CD1c-positive myeloid dendritic cell (primary cell): ENCODE data around the gene ZNF660.
"Not testable (repeated sequence)": the region's sequence is repeated elsewhere in the genome, so short reads cannot be mapped to it uniquely, and the experiment has no call there.

ENCODE experiments used
- DNase-seq: peaks from one replicate; pipeline ENCODE4 v3.0.0-alpha.2; 2016; ENCODE audit errors: extremely low spot score

ZNF660 gene

DNA sequence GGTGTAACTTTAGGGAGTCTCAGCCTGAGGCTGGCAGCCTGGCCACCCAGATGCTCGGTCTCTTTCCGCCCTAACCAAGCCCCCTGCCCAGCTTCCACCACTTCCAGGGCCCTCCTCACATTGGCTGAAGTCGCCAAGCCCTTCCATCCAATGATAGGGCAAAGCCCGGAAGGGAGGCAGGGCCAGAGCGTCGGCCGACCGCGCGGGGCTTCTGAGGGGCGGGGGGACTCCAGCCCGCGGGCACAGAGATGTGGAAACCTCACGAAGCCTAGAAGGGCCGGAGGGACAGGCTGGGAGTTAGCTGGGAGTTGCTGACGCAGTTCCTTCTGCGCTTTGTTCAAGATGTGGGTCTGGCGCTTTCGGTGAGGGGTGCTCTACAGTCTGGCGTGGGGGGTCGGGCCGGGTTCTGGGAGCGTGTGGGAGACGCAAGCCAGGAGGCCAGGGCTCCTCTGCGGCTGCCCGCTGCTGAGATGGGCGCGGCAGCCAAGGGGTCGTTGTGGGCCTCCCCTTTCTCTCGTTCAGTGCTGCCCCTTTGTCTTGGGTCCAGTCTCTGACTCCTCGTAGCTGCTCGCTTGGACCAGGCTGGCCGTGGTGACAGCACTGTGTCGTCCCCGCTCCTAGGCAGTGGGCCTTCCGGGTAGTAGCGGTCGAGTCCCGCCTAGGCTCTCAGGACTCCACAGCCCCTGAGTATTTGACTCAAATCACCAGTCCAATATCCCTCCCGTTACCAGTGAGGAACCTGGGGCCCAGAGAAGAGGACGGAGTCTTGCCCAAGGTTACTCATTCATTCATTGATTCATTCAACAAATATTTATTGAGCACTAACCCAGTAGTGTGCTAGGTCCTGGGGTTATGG is at the start of gene ZNF660:
Gene ZNF660 (plus strand): TSS at position 319 of the 856 bp plus-strand sequence. CDS start 9,230 bp downstream, outside the sequence.
- peak; percentile 2 for DNase-seq

DNA sequence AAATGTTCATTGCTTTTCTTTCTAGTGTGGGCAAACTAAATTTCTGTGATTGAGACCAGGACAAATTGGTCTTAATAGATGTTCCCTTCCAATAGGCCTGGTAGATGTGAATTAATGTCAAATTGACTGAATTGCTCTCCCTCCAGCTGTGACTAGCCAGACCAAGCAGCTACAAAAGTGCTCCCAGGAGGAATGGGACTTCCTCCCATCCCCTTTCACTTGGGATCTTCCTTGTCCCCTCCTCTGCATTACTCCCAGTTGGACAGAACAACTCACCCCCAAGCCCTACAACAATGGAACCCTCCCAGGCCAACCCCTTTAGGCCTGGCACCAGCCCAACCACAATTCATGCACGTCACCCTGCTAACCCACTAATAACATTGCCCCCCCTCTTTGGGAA is 49.4 kb upstream of the ZNF660 start:
- no peak for DNase-seq

DNA sequence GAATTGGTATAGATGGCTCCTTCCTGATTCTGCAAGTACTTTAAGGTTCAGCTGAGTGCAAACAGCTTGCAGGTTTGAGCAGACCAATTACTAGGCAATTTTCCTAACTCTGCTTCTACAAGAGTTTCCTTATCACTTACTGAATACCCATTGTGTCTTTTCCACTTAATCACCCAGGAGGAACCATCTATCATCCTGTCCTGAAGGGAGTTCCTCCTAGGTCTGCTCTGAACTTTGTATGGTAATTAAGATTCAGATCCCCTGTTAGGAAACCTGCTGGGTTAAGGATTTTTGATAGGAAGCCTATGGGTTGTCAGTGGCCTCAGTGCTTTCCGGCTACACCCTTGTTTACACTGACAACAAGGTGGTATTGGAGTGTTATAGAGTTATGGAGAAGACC is 40.0 kb upstream of the ZNF660 start:
- not testable (repeated sequence) for DNase-seq

DNA sequence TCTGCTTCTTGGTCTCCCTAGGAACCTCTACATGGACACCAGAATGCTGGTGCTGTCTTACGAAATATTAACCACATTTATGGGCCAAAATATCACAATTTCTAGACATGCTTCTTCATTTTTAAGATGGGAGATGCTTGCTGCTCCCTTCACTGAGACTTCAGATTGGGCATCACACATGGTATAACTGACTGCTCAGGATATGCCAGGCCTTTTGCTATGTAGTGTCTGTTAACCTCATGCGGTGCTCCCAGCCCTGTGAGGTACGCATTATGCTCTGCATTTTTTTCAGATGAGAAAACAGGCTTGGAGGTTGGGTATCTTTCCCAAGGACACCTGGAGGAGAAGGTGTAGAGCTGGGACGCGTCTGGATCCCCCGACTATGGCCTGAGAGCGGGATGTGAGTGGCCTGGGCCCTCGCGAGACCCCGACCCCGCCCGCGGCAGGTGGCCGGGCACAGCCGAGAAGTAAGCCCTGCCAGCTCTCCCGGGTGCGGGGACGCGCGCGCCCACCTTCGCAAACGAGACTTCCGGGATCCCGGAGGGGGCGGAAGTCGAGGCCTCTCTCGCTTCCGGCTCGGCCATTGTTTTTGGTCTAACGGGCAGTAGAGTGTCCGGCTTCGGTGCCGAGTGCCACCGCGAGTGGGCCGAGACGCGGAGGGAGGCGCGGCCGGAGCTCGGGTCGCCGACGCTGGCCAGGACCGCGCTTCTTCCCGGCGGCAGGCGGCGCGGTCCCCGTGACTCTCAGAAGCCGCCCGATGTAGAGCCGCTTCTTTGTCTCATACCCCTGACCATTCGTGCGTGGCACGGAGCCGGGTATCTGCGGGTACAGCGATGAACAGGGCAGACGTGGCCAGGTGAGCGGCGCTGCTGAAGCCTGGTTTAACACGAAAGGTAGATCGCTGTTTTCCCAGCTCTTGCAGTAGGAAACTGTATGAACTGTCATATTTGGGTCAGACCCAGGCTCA is 29.9 kb upstream of the ZNF660 start, which contains the start of gene ZKSCAN7:
Gene ZKSCAN7 (plus strand): TSS at position 568 of the 967 bp plus-strand sequence. CDS start 1,855 bp downstream, outside the sequence.
- DNase-seq = peak; percentile 52

DNA sequence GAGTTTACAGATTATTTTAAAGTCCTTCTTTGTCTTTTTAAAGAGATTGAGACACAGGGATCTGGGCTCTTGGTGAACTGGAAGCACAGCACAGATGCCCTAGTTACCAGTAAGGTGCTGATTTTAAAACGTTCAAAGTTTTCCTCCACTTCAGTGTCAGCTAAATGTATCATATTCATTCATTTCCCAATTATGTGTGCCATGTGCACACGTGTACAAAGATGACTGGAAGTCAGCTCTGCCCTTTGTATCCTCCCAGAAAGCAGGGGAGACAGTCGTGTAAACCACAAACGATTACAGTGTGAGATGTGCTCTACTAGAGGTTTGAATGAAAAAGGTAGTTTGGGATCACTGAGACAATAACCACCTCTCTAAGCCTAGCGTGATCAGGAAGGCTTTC is 29.0 kb upstream of the ZNF660 start:
- no peak for DNase-seq

DNA sequence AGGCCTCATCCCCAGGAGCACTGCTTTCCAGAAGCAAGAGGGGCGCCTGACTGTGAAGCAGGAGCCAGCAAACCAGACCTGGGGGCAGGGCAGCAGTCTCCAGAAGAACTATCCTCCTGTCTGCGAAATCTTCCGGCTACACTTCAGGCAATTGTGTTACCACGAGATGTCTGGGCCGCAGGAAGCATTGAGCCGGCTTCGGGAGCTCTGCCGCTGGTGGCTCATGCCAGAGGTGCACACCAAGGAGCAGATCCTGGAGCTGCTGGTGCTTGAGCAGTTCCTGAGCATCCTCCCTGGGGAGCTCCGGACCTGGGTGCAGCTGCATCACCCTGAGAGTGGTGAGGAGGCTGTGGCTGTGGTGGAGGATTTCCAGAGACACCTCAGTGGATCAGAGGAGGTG is 27.7 kb upstream of the ZNF660 start:
- DNase-seq = no peak

DNA sequence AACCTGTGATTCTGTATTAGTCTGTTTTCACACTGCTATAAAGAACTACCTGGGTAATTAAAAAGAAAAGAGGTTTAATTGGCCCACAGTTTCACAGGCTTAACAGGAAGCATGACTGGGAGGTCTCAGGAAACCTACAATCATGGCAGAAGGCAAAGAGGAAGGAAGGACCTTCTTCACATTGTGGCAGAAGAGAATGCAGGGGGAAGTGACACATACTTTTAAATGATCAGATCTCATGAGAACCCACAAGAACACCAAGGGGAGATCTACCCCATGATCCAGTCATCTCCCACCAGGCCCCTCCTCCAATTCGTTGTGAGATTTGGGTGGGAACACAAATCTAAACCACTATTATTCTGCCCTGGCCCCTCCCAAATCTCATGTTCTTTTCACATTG is 23.7 kb upstream of the ZNF660 start:
- no peak for DNase-seq

DNA sequence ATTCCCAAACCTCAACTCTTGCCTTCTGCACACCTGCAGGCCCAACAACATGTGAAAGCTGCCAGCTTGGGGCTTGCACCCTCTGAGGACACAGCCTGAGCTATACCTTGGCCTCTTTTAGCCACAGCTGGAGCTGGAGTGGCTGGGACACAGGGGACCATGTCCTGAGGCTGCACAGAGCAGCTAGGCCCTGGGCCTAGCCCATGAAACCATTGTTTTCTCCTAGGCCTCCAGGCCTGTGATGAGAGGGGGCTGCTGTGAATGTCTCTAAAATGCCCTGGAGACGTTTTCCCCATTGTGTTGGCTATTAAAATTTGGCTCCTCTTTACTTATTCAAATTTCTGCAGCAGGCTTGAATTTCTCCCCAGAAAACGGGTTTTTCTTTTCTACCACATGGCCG is 22.6 kb upstream of the ZNF660 start:
- no peak for DNase-seq

DNA sequence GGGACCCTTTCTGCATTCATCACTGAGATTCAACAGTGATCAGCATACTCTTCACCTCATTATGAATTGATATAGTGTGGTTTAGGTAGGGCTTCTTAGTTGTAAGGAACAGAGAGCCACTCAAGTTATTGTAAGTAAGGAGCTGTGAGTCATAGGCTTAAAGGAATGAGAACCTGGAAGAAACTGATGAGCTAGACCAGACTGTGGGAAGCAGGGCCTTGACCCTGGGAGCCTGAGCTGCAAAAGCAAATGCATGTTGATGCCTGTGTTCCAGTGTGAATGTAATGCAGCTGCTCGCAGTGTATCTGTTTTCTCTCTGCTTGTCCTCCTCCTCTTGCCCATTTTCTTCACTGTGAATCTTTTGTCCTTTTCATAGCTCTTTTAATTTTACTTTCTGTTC is 16.2 kb upstream of the ZNF660 start:
- no peak for DNase-seq

DNA sequence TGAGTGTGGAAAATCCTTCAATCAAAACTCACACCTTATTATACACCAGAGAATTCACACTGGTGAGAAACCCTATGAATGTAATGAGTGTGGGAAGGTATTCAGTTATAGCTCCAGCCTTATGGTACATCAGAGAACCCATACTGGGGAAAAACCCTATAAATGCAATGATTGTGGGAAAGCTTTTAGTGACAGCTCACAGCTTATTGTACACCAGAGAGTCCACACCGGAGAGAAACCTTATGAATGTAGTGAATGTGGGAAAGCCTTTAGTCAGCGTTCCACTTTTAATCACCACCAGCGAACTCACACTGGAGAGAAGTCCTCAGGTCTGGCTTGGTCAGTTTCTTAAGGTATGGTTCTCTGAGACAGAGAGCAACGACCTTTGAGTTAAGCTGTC is 13.7 kb upstream of the ZNF660 start:
- no peak for DNase-seq

DNA sequence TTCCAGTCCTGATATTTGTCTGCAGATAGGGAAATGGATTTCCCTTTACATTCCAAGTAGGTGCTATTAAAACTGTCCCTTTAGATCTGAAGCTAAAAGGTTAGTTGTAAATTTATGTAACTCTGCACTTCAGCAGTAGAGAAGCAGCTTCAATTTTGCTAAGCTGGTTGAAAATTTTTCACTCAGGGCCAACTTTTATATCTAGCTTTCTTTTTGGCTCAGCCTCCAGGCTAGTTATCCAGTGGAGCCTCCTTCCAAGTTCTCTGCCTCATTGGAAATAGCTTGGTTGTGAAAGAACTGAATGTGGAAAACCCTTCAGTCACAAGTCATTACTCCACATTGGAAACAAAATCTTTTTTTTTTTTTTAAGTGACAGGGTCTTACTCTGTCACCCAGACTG is 8.2 kb upstream of the ZNF660 start:
- DNase-seq = no peak

DNA sequence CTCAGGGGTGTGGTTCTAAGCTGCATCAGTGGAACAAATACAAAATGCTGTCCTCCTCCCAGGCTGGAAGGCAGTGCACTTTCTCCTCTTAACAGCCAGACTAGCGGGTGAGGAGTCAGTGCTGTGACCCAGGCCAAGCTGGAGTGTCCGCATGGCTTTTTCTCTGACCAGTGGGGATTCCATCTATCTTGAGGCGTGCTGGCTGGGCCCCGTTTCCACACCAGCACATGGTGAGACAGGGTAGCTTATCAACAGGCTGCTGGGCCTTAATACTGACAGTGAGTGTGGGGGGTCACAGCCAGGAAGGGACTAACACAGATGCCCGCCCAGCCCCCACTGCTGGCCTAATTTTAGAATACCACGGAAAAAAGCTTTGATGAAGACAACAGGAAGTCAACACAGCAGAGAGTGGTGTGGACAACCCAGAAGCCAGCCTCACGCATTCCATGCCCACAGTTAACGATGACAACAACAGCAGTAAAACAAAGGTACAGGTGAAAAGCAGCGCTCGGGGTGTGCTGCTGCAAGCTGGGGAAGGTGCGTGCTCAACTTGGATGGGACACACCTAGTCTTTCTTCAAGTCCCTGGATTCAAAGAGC is 7.3 kb upstream of the ZNF660 start:
- not testable (repeated sequence) for DNase-seq

DNA sequence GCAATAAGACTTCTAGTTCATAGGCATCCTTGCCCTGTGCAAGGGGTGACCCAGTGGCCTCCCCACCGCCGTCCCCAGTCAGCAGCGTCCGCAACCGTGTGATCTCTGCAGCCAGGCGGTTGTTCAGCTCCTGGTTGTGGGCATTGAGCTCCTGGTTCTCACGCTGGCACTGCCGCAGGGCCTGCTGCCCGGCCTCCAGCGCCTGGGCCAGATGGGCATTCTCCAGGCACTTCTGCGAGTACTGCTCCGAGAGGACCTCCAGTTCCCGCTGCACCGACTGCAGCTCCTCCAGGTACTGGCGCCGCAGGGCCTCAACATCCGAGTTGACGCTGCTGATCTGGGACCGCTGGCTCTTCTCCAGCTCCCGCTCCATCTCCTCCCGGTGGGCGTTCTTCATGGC is 6.4 kb upstream of the ZNF660 start:
- DNase-seq = not testable (repeated sequence)

DNA sequence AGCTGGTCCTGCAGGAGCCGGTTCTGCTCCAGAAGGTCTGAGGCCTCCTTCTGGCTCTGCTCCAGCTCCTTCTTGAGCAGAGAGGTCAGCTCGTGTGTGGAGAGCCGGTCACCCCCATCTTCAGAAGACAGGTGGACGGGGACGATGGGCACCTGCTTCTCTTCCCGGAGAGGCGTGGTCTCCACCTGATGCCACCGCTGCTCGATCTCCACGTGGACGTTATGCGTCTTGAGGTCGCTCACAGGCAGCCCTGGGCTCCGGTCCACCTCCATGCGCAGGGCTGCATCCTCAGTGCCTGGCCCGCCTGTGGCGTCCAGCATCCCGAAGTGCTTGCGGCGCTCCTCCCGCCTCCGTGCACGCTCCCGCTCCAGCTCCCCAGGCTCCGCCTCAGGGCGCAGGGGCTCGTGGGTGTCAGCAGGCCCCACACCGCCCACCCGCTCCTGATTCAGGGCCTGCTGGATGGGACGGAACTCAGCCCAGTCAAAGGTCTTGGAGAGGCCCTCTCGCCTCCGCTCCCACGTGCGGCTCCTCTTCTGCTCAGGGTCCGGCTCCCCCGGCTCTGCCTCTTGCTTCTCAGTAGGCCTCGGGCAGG is 5.7 kb upstream of the ZNF660 start:
- not testable (repeated sequence) for DNase-seq

DNA sequence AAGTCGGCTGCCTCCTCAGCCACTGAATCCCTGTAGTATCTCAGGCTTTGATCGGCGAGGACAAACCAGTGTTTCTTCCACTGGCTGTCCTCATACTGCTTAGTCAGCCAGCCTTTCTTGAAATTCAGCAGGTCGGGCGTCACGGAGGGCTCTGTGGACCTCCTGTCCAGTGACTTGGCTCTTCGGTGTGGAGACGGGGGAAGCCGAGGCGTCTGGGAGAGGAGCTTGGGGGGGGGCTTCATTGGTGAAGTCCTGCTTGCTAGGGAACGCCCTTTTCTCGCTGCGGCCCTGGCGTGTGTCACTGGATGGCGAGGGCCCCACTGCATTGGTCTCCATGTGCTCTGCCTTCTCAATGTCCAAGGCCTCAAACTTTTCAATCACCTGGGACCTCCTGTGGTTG is 5.0 kb upstream of the ZNF660 start:
- not testable (repeated sequence) for DNase-seq

DNA sequence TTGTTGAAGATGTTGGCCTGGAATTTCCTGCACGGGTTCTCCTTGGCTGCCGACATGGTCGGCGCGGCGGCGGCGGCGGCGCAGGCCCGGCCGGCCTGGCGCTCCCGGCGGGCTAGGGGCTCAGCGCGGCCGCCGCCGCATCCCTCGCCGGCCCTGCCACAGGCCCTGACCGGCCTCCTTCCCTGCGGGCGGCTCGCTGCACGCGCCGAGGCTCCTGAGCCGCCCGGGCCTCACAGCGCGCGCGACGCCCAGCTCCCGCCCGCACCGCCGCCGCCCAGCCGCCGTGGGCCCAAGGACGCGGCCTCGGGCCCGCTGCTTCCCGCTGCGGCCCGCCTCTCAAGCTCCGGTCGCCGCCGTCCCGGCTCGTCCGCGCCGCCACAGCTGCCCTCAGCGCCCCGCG is 3.8 kb upstream of the ZNF660 start:
- not testable (repeated sequence) for DNase-seq

DNA sequence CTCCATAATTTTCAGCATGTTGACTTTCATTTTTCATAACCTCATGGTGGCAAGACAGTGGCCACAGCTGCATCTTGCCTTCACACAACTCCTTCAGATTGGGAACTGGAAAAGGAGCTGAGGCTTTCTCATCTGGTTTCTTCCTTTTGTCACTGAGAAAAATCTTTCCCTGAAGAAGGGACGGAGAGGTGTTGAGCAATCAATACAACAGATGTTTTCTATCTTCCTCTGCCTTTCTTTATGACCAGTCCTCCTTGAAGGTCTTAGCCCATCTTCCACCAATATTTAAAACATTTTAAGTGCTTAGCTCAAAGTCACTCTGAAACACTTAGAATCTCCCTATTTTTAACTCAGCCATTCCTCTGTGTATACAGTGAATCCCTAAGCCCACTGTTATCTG is 11.9 kb downstream of the ZNF660 start:
- no peak for DNase-seq

DNA sequence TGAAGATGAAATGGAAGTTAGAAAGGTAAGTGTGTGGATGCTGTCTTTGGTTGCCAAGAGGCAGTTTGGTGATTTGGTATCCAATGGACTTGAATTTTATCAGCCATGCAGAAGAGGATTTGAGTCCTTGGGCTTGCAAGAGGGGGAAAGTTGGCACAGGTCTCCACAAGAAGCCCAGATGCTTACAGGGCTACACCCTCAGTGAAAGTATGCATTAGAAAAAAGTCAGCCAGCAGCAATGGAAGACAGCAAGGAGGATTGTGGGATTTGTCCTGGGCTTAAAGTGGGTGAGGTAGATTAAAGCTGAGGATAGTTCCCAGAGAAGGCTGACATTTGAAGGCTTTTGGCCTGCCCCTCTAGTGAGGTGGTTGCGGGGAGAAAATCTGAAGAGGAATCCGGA is 17.0 kb downstream of the ZNF660 start:
- no peak for DNase-seq

DNA sequence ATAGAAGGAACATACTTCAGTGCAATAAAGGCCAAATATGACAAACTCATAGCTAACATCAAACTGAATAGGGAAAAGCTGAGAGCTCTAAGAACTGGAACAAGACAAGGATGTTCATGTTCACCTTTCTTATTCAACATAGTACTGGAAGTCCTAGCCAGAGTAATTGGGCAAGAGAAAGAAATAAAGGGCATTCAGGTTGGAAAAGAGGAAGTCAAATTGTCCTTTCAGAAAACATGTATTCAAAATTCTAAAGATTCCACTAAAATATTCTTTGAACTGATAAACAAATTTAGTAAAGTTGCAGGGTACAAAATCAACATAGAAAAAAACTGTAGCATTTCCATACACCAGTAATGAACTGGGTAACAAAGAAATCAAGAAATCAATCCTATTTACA is 27.9 kb downstream of the ZNF660 start:
- no peak for DNase-seq

DNA sequence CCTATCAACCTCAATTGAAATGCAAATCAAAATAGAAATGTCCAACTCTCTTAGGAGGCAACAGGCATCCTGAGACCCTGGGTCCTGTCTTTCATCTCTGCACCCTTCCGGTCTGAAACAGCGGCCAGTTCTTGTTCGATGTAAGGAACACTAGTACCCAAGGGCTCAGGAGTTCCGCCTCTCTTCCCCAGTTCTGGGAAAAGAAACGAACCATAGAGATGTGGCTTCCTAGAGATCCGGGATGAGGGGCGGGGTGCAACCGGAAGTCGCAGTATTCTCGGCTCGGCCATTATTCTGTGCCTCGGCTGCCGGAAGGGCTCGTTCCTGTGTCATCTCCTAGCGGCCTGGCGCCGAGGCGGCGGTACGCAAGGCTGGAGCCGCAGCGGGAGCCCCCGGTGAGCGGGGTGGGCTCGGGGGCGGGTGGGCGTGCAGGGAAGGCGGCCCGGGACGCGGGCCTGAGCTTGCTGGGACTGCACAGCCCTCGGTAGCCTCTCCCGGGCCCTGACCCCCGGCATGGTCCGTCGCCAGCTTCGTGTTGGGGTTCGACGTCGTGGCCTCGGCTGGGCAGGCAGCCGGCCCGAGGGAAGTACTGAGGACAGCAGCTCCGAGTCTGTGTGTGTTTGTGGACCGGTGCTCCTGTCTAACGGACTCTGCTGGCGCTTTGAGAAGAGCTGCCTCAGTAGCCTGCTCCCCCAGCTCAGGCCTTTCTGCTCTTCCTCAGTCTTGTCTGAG is 40.2 kb downstream of the ZNF660 start, which contains the start of gene ZNF197:
Gene ZNF197 (plus strand): TSS at position 288 of the 732 bp plus-strand sequence. CDS start 4,119 bp downstream, outside the sequence.
- peak; percentile 80 for DNase-seq

DNA sequence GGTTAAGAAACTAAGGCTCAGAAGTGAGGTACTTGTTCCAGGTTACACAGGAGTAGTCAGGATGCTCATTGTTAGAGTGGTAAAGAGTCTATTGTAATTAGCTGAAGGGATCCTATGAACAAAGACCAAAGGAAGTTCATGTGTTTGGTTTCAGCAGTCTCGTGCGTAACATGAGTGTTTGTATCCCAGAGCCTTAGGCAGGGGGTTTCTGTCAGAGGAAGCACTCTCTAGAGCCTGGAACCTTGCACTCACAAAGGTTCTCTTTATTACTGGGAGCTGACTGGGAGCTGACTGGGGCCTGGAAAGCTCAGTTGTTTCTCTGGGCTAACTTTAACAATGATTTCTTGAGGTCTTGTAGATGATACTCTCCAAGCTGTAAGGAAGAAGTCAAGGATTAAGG is 44.0 kb downstream of the ZNF660 start:
- DNase-seq = no peak
